ENCODE data around the gene EPAS1.

DNA sequence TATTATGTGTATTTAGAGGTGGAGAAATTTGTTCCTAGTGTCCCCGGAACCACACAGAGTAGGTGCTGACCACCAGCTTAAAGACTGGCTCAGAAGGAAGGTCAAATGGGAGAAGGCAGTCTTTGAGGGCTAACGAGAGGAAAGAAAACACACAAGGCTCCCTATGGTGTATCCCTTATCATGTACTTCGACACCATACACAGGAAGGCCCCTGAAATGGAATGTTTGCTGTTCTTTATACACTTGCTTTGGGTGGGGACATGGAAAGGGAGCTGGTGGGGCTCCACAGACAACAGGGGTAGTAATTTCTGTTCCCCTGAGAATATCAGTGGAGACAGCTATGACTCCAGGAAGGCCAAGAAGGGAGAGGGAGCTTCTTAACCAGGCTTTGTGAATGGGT is 6.0 kb downstream of the EPAS1 start:
- TF ChIP-seq, protein P1, sequence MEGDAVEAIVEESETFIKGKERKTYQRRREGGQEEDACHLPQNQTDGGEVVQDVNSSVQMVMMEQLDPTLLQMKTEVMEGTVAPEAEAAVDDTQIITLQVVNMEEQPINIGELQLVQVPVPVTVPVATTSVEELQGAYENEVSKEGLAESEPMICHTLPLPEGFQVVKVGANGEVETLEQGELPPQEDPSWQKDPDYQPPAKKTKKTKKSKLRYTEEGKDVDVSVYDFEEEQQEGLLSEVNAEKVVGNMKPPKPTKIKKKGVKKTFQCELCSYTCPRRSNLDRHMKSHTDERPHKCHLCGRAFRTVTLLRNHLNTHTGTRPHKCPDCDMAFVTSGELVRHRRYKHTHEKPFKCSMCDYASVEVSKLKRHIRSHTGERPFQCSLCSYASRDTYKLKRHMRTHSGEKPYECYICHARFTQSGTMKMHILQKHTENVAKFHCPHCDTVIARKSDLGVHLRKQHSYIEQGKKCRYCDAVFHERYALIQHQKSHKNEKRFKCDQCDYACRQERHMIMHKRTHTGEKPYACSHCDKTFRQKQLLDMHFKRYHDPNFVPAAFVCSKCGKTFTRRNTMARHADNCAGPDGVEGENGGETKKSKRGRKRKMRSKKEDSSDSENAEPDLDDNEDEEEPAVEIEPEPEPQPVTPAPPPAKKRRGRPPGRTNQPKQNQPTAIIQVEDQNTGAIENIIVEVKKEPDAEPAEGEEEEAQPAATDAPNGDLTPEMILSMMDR (IDR thresholded peaks at IDR 0.05; ENCODE audit: insufficient read depth, low read length), result no peak
- no peak for TF ChIP-seq POLR2AphosphoS5 (IDR thresholded peaks at IDR 0.05; ENCODE audit: low read depth)
- TF ChIP-seq, protein P2, sequence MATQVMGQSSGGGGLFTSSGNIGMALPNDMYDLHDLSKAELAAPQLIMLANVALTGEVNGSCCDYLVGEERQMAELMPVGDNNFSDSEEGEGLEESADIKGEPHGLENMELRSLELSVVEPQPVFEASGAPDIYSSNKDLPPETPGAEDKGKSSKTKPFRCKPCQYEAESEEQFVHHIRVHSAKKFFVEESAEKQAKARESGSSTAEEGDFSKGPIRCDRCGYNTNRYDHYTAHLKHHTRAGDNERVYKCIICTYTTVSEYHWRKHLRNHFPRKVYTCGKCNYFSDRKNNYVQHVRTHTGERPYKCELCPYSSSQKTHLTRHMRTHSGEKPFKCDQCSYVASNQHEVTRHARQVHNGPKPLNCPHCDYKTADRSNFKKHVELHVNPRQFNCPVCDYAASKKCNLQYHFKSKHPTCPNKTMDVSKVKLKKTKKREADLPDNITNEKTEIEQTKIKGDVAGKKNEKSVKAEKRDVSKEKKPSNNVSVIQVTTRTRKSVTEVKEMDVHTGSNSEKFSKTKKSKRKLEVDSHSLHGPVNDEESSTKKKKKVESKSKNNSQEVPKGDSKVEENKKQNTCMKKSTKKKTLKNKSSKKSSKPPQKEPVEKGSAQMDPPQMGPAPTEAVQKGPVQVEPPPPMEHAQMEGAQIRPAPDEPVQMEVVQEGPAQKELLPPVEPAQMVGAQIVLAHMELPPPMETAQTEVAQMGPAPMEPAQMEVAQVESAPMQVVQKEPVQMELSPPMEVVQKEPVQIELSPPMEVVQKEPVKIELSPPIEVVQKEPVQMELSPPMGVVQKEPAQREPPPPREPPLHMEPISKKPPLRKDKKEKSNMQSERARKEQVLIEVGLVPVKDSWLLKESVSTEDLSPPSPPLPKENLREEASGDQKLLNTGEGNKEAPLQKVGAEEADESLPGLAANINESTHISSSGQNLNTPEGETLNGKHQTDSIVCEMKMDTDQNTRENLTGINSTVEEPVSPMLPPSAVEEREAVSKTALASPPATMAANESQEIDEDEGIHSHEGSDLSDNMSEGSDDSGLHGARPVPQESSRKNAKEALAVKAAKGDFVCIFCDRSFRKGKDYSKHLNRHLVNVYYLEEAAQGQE (IDR thresholded peaks at IDR 0.05; ENCODE audit: insufficient replicate concordance, low read depth), result no peak
- TF ChIP-seq GABPA (IDR thresholded peaks at IDR 0.05; ENCODE audit: low read depth), result no peak

Data from HL-60 (cell line).